Endometrial microvascular endothelial cells (primary cell): Measurements from ENCODE around the gene CAMK4. TPM values are rescaled to one million over a fixed set of nuclear protein-coding genes. Genes with fewer than 3 reads are reported as not detected.
"Not testable (repeated sequence)": the region's sequence is repeated elsewhere in the genome, so short reads cannot be mapped to it uniquely, and the experiment has no call there.

Experiments
- in situ Hi-C: cut with HindIII; loops from 2 replicates; pipeline ENCODE4 v1.10.0; 2017; ENCODE audit warnings: low sequenced_read_pairs, low pct_unique_long_range_greater_than_20kb; ENCODE audit errors: inconsistent ontology term
- total RNA-seq: library from RNA; depleted of rRNA; stranded (reverse); fragments of >200 nt; gene quantifications from one replicate; pipeline ENCODE4 v1.2.3, GENCODE V29; 2015; ENCODE audit errors: inconsistent ontology term

Gene CAMK4
- total RNA-seq, 1 donor from 2014 or later: 0.19 TPM

DNA sequence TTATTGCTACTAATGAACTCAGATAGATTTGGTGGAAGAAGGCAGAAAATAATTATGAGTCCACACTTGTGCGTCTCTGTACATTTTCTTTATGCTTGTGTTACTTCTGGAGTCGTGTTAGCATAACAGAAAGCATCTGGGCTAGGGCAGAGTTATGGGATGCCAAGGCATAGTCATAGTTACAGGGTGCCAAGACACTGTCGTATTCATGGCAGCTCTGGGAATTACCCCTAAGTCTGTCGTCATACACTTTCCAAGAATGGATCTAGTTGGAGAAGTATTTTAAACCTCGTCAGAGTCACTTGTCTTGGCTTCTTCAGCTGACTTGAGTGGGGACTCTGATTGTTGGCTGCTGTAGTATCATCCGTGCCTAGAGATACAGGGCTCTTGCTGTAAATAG, 27.7 kb downstream of the CAMK4 start:
- in situ Hi-C loops: no loop called here

- in situ Hi-C loops: no loop called here
Measured at GRCh38 chr5:111252799-111253545, 28.8 kb downstream of the CAMK4 start.

- in situ Hi-C loops: no loop called here
Measured at GRCh38 chr5:111254613-111255012, 30.4 kb downstream of the CAMK4 start.

GRCh38 chr5:111255169-111255568, 31.0 kb downstream of the CAMK4 start:
- in situ Hi-C loops: no loop called here

- in situ Hi-C loops: no loop called here
Measured at GRCh38 chr5:111256128-111256527, 31.9 kb downstream of the CAMK4 start.

DNA sequence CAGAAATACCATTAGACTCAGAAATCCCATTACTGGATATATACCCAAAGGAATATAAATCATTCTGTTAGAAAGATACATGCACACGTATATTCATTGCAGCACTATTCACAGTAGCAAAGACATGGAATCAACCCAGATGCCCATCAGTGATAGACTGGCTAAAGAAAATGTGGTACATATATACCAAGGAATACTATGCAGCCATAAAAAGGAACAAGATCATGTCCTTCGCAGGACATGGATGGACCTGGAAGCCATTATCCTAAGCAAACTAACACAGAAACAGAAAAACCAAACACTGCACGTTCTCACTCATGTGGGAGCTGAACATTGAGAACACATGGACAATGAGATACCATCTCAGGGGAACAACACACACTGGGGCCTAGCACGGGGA, 33.4 kb downstream of the CAMK4 start:
- in situ Hi-C loops: not testable (repeated sequence)

GRCh38 chr5:111259636-111260035, 35.5 kb downstream of the CAMK4 start:
- in situ Hi-C loops: no loop called here

GRCh38 chr5:111261610-111262009, 37.4 kb downstream of the CAMK4 start:
- in situ Hi-C loops: no loop called here

- in situ Hi-C loops: no loop called here
Measured at GRCh38 chr5:111262153-111262552, 38.0 kb downstream of the CAMK4 start.

- in situ Hi-C loops: no loop called here
Measured at GRCh38 chr5:111262815-111263214, 38.6 kb downstream of the CAMK4 start.

GRCh38 chr5:111266491-111266890, 42.3 kb downstream of the CAMK4 start:
- in situ Hi-C loops: no loop called here

GRCh38 chr5:111268300-111268699, 44.1 kb downstream of the CAMK4 start:
- in situ Hi-C loops: no loop called here

GRCh38 chr5:111271885-111272284, 47.7 kb downstream of the CAMK4 start:
- in situ Hi-C loops: no loop called here

GRCh38 chr5:111277061-111277460, 52.9 kb downstream of the CAMK4 start:
- in situ Hi-C loops: no loop called here

- in situ Hi-C loops: no loop called here
Measured at GRCh38 chr5:111278858-111279504, 54.8 kb downstream of the CAMK4 start.

DNA sequence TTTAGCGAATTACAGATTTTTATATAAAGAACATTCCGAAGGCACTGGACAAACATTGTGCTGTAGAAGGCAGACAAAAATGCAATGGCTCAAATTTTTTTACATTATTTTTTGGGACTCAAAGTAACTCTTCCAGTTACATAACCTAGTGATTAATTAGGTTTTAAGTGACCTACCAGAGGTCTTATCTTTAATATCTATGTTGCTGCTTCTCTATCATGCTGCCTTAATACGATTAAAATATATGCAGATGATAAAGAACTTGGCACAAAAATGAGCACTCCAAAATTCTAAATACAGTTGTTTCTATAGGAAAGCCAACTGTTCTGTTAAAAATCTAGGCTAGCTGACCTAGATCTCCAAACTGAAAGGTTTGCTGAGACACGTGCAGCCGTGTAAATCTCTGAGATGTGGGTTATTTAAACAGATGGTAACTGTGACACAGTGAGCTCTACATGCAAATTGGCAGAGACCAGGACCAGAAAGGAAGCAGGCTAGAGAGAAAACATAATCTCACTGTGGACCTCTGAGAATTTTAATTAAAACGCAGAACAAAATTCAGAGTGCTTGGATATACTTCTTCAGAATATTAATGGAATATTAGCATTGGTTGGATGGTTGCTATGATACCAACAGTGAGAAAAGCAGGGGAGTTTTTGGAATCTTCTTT, 56.2 kb downstream of the CAMK4 start:
- in situ Hi-C loops: no loop called here

DNA sequence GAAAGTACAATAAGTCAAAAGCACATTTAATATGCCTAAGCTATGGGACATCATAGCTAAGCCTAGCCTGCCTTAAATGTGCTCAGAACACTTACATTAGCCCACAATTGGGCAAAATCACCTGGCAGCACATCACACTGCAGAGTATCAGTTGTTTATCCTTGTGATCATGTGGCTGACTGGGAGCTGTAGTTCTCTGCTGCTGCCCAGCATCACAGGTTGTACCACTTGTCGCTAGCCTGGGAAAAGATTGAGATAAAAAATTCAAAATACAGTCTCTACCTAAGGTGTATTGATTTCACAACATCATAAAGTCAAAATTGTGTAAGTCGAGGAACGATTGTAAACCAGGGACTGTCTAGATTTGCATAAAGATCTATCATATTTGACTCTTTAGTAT, 58.6 kb downstream of the CAMK4 start:
- in situ Hi-C loops: no loop called here

- in situ Hi-C loops: no loop called here
Measured at GRCh38 chr5:111284825-111285224, 60.6 kb downstream of the CAMK4 start.

DNA sequence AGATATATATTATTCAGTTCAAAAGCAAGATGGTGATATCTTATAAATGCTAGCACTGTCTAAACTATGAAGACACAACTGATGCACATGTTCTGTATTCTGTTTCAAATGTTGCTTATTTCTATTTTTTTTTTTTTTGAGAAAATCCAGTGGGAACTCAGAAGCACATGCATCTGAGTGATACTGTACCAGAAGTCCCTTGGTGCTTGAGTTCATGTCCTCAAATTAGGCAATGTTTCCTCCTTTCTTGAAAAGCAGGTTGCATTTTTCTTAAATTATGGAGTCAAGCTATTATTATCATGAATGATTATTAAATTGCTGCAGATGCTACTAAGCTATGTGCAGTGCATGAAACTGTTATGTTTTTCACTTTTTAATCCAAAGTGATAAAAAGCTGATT, 70.4 kb downstream of the CAMK4 start:
- in situ Hi-C loops: no loop called here

GRCh38 chr5:111295649-111296048, 71.5 kb downstream of the CAMK4 start:
- in situ Hi-C loops: no loop called here
